ENCODE data around the gene RAB3IL1.

Gene RAB3IL1

DNA sequence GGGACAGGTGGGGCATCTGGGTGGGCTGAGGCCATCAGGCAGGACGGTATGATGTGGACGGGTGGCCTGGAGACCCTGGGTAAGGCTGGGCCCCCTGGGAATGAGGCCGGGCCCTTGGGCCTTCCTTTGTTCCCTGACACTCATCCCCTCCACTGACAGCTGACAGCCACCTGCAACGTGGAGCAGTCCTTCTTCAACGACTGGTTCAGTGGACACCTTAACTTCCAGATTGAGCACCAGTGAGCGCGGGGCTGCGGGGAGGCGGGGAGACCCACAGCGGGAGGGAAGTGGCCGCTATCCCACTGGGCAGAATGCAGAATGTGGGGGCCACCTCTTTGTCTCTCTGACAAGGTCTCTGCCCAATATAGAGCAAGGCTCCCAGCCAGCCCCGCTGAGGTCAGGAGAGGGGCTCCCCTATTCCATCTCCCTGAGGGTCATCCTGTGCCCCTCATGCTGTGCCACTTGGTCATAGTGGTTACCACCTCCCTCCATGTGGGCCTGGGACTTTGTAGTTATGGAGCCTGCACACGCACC lies 53.8 kb downstream of the RAB3IL1 start:
- DNase-seq, result no peak

- DNase-seq, result no peak
Measured at GRCh38 chr11:61862714-61863547, 54.4 kb downstream of the RAB3IL1 start.

GRCh38 chr11:61861634-61862033 lies 55.7 kb downstream of the RAB3IL1 start:
- no peak for DNase-seq

DNA sequence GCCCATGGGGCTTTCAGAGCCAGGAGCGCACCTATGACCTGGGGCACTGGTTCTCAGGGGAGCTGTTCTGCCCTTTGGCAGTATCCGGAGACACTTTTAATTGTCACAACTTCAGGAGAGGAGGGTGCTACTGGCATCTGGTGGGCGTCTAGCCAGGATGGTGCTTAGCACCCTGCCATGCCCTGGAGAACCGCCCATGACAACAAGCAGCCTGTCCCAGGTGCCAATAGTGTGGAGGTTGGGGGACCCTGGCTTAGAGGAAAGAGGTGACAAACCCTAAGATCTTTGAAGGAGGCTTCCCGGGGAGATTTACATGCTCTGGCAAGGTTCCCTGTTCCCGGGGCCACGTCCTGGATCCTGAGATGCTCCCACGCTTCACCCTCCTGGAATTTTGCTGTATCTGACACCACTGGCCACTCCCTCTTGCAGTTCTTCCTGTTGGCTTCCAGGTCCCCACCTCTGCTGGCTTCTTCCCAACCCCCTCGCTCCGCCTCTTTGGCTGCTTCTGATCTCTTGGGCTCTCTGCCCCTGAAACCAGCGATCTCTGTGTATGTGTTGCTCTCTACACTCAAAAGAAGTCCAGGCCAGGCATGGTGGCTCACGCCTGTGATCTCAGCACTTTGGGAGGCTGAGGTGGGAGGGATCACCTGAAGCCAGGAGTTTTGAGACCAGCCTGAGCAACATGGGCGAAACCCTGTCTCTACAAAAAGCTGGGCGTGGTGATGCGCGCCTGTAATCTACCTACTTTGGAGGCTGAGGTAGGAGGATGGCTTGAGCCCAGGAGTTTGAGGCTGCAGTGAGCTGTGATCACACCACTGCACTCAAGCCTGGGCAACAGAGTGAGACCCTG lies 57.1 kb downstream of the RAB3IL1 start:
- no peak for DNase-seq

- DNase-seq, result no peak
Measured at GRCh38 chr11:61855939-61856680, 61.3 kb downstream of the RAB3IL1 start.

GRCh38 chr11:61854966-61855714 lies 62.2 kb downstream of the RAB3IL1 start:
- no peak for DNase-seq

GRCh38 chr11:61854206-61854895 lies 63.0 kb downstream of the RAB3IL1 start:
- no peak for DNase-seq

DNA sequence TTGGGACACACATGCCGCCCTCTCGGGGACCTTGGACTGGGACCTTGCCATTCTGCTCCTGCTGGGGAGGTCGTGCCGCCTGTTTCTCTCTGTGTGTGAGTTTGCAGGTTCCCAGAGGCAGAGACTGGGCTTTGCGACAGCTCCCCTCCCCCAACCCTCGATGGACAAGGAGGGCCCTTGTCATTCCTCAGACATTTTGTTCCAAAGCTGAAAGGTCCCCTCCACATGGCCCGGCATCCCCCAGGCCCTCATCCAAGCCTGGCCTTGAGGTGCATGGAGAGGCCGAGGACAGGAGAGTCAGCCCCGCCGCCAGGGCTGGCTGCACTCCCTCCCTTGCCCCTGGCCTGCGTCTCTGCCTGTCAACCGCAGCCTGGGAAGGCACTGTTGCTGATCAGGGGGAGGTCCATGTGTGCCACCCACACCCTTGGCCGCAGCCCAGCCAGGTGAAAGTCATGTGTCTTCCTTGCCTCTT lies 63.6 kb downstream of the RAB3IL1 start:
- no peak for DNase-seq

DNA sequence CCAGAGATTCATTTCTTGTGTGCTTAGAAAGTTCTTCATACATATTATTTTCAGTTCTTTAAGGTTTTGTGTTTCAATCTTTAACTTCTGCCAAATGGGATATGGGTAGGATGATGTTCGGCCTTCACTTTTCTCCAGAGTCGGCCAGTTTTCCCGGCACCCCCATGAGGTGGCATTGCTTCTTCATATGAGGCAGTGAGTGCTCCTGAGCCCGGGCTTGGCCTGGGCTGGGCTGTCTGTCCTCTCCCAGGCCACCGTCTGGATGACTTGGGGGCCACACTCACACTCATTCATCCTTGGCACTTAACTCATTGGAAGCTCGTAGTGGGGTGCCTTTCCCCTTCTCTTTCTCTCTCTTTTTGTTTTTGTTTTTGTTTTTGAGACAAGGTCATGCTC lies 65.5 kb downstream of the RAB3IL1 start:
- DNase-seq, result no peak

- DNase-seq, result no peak
Measured at GRCh38 chr11:61851113-61851899, 66.1 kb downstream of the RAB3IL1 start.

DNA sequence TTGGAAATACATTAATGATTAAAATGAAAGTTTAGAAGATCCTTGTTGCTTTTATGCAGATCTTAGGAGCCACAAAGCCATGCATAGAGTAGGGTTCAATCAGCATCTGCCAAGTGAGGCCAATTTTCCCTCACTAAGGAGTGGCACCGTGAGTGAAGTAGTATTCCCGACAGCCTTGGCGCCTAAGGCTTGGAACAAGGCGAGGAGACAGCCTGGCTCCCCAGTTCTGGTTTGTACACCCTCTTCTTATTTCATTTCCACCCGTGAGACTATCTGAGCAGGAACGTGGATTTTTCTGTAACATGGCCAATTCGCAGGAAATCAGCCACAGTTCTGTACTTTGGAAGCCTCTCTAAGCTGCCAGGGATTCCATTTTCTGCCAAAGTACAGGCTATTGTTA lies 66.7 kb downstream of the RAB3IL1 start:
- no peak for DNase-seq

DNA sequence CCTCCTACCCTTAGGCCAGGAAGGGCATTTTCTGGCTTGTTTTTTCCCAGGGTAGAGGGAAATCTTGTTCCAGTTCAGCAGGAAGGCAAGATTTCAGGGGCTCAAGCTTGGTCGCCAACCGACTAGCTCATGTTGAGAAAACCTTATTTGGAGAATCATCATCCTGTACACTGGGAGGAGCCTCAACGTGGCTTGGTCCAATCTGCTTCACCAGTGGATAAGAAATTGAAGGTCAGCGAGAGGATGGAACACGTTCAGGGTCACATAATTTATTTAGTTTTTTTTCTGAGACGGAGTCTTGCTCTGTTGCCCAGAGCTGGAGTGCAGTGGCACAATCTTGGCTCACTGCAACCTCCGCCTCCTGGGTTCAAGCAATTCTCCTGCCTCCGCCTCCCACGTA lies 68.7 kb downstream of the RAB3IL1 start:
- DNase-seq, result no peak

DNA sequence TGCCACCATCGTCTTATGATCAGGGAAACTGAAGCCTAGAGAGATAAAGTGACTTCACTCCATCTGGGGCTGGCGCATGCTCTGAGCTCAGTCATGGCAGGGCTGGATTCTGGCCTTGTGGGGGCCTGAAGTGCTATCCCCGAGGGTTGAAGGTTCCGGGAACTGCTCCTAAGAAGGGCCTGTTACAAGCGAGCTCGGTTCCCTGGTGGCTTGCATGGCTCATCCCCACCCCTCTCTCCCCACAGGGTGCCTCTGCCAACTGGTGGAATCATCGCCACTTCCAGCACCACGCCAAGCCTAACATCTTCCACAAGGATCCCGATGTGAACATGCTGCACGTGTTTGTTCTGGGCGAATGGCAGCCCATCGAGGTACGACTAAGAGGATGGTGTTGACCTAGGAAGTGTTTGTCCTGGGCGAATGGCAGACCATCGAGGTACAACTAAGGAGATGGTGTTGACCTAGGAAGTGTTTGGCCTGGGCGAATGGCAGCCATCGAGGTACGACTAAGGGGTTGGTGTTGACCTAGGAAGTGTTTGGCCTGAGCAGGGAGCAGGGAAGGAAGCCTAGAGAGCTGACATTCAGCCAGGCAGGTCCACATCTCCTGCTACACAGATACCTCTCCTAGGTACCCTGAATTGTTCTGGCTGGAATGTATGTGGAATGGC lies 69.3 kb downstream of the RAB3IL1 start:
- DNase-seq, result no peak

Data from fibroblast of skin of scalp (primary cell).